OCI-LY1 (cell line): ENCODE measurements around the gene RPTN.

Experiments
- H2AFZ ChIP-seq: fragments of 200-600 bp; sonication (generic), shearing (Covaris generic); 2 replicates; pipeline ENCODE4 v1.6.0; 2014; ENCODE audit warnings: antibody characterized with exemption, mild to moderate bottlenecking, low read length
- H3F3A ChIP-seq: fragments of 200-600 bp; sonication (generic), shearing (Covaris generic); 2 replicates; pipeline ENCODE4 v1.6.0; 2014; ENCODE audit warnings: mild to moderate bottlenecking, antibody characterized with exemption, low read length, moderate library complexity; ENCODE audit not compliant: insufficient read depth
- H3K27ac ChIP-seq: fragments of 200-600 bp; sonication (generic); 2 replicates; pipeline ENCODE4 v1.5.1; 2014; ENCODE audit warnings: low read length, mixed run types, mild to moderate bottlenecking, low read depth; ENCODE audit not compliant: poor library complexity, severe bottlenecking
- H3K27me3 ChIP-seq: fragments of 200-600 bp; sonication (generic); 2 replicates; pipeline ENCODE4 v1.6.0; 2014; ENCODE audit warnings: antibody characterized with exemption, mild to moderate bottlenecking, low read length, moderate library complexity; ENCODE audit not compliant: insufficient read depth
- H3K36me3 ChIP-seq: fragments of 200-600 bp; sonication (generic); 2 replicates; pipeline ENCODE4 v1.6.1; 2014; ENCODE audit warnings: mild to moderate bottlenecking, antibody characterized with exemption, low read length, moderate library complexity, mixed read lengths; ENCODE audit not compliant: insufficient read depth
- H3K4me1 ChIP-seq: fragments of 200-600 bp; sonication (generic); 2 replicates; pipeline ENCODE4 v1.5.1; 2014; ENCODE audit warnings: mild to moderate bottlenecking, low read length, moderate library complexity; ENCODE audit not compliant: insufficient read depth, severe bottlenecking
- H3K4me2 ChIP-seq: fragments of 200-600 bp; sonication (generic), shearing (Covaris generic); 2 replicates; pipeline ENCODE4 v1.6.1; 2014; ENCODE audit warnings: low read length
- H3K4me3 ChIP-seq: fragments of 200-600 bp; sonication (generic); 2 replicates; pipeline ENCODE4 v1.5.1; 2014; ENCODE audit warnings: low read length, low read depth, mild to moderate bottlenecking, mixed read lengths; ENCODE audit not compliant: poor library complexity, severe bottlenecking
- H3K79me2 ChIP-seq: fragments of 200-600 bp; shearing (Covaris generic); 2 replicates; pipeline ENCODE4 v1.6.1; 2016; ENCODE audit warnings: mixed run types, low read length, mixed read lengths; ENCODE audit not compliant: insufficient read depth
- H3K9ac ChIP-seq: fragments of 200-600 bp; sonication (generic), shearing (Covaris generic); 2 replicates; pipeline ENCODE4 v1.6.1; 2014; ENCODE audit warnings: mild to moderate bottlenecking, low read length, mixed read lengths
- H3K9me2 ChIP-seq: fragments of 200-600 bp; sonication (generic), shearing (Covaris generic); 2 replicates; pipeline ENCODE4 v1.6.1; 2014; ENCODE audit warnings: low read depth, mild to moderate bottlenecking, low read length, mixed read lengths
- H3K9me3 ChIP-seq: fragments of 200-600 bp; shearing (Covaris generic); 2 replicates; pipeline ENCODE4 v1.6.1; 2014; ENCODE audit warnings: low read length, mixed read lengths
- H4K20me1 ChIP-seq: fragments of 200-600 bp; sonication (generic), shearing (Covaris generic); 2 replicates; pipeline ENCODE4 v1.6.0; 2016; ENCODE audit warnings: mild to moderate bottlenecking, low read length; ENCODE audit not compliant: insufficient read depth
- CTCF ChIP-seq: fragments of 200-600 bp; sonication (generic), shearing (Covaris generic); IDR thresholded peaks from 2 replicates; pipeline ENCODE4 v1.5.1; 2017; ENCODE audit warnings: mild to moderate bottlenecking, antibody characterized with exemption, low read length, moderate library complexity, mixed read lengths
- EZH2 ChIP-seq: fragments of 200-600 bp; sonication (generic), shearing (Covaris generic); IDR thresholded peaks from 2 replicates; pipeline ENCODE4 v1.8.0; 2017; ENCODE audit warnings: borderline replicate concordance, mixed run types, mild to moderate bottlenecking, antibody characterized with exemption, low read length, moderate library complexity, mixed read lengths

RPTN gene

GRCh38 chr1:152125834-152126443, 33.1 kb downstream of the RPTN start:
- H3K4me2 ChIP-seq: no peak overlapping the region
- no peaks in the 10 kb centered on the region for H3K79me2 ChIP-seq
- H3K4me3 ChIP-seq: no peak overlapping the region
- H3F3A ChIP-seq: no peaks in the 10 kb centered on the region
- no peaks in the 10 kb centered on the region for H4K20me1 ChIP-seq
- no peaks in the 10 kb centered on the region for H3K9me2 ChIP-seq
- no peak overlapping the region for H2AFZ ChIP-seq
- H3K27ac ChIP-seq: no peak overlapping the region
- no peaks in the 10 kb centered on the region for H3K9me3 ChIP-seq
- no peaks in the 10 kb centered on the region for H3K27me3 ChIP-seq
- no peaks in the 10 kb centered on the region for H3K4me1 ChIP-seq
- TF ChIP-seq CTCF: no peak
- no peak for TF ChIP-seq EZH2
- H3K36me3 ChIP-seq: no peaks in the 10 kb centered on the region
- no peak overlapping the region for H3K9ac ChIP-seq

- no peak for TF ChIP-seq CTCF
- H3K9me2 ChIP-seq: no peaks in the 10 kb centered on the region
- H2AFZ ChIP-seq: no peak overlapping the region
- H3K9me3 ChIP-seq: no peaks in the 10 kb centered on the region
- no peaks in the 10 kb centered on the region for H4K20me1 ChIP-seq
- H3K27me3 ChIP-seq: no peaks in the 10 kb centered on the region
- no peaks in the 10 kb centered on the region for H3K36me3 ChIP-seq
- H3K9ac ChIP-seq: no peak overlapping the region
- H3K27ac ChIP-seq: no peak overlapping the region
- H3K4me2 ChIP-seq: no peak overlapping the region
- no peaks in the 10 kb centered on the region for H3K79me2 ChIP-seq
- no peaks in the 10 kb centered on the region for H3K4me1 ChIP-seq
- H3F3A ChIP-seq: no peaks in the 10 kb centered on the region
- no peak overlapping the region for H3K4me3 ChIP-seq
Measured at GRCh38 chr1:152118915-152119314, 40.1 kb downstream of the RPTN start.

GRCh38 chr1:152115344-152115743, 43.7 kb downstream of the RPTN start, which contains the start of gene TCHH:
TSS of gene TCHH (minus strand) at chr1:152115444. CDS start at chr1:152114080, 1,364 bp downstream.
- Histone ChIP-seq H3K4me2 (no peak within 1 kb of the TSS), H3F3A (no peaks in the 10 kb centered on the region), H3K27me3 (no peaks in the 10 kb centered on the region), H3K9me3 (no peaks in the 10 kb centered on the region), H2AFZ (no peak within 1 kb of the TSS), H4K20me1 (no peaks in the 10 kb centered on the region), H3K27ac (no peak within 1 kb of the TSS), H3K9me2 (no peaks in the 10 kb centered on the region), H3K9ac (no peak within 1 kb of the TSS), H3K36me3 (no peaks in the 10 kb centered on the region), H3K79me2 (no peaks in the 10 kb centered on the region), H3K4me3 (no peak within 1 kb of the TSS), H3K4me1 (no peaks in the 10 kb centered on the region)
- no peak for TF ChIP-seq CTCF
- TF ChIP-seq EZH2: no peak
